ENCODE results near the gene SELENON.

Gene SELENON

DNA sequence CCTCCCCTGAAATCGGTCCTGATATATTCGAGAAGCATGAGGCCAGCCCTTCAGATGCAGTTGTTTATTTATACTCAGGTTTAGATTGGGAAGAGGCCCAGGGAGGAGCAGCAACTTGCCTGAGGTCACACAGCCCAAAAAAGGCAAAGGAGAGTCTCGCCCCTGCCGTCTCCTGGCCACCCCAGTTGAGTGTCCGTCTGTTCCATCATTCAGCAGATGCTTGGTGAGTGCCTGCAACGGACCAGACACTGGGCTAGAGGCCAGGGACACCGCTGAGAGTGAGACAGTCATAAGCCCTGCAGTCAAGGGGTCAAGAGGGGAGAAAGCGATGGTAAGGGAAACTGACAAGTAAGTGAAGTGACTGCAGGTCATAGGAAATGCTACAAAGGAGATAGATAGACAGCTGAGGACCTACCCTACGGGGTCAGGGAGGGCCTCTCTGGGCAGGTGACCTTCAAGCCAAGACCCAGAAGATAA, 15.4 kb upstream of the SELENON start:
- H3K4me3 ChIP-seq (ENCODE audit: control insufficient read depth, low read depth, low read length): no peak overlapping the region
- TF ChIP-seq, protein P1, sequence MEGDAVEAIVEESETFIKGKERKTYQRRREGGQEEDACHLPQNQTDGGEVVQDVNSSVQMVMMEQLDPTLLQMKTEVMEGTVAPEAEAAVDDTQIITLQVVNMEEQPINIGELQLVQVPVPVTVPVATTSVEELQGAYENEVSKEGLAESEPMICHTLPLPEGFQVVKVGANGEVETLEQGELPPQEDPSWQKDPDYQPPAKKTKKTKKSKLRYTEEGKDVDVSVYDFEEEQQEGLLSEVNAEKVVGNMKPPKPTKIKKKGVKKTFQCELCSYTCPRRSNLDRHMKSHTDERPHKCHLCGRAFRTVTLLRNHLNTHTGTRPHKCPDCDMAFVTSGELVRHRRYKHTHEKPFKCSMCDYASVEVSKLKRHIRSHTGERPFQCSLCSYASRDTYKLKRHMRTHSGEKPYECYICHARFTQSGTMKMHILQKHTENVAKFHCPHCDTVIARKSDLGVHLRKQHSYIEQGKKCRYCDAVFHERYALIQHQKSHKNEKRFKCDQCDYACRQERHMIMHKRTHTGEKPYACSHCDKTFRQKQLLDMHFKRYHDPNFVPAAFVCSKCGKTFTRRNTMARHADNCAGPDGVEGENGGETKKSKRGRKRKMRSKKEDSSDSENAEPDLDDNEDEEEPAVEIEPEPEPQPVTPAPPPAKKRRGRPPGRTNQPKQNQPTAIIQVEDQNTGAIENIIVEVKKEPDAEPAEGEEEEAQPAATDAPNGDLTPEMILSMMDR (conservative IDR thresholded peaks at IDR 0.05; ENCODE audit: control insufficient read depth, insufficient read depth, low read depth, low read length): no peak
- peak; percentile 18 for DNase-seq (ENCODE audit: low read depth)

- no peak for DNase-seq (ENCODE audit: low read depth)
- TF ChIP-seq, protein P1 (conservative IDR thresholded peaks at IDR 0.05; ENCODE audit: control insufficient read depth, insufficient read depth, low read depth, low read length): no peak
Measured at GRCh38 chr1:25785333-25786067, 14.5 kb upstream of the SELENON start.

GRCh38 chr1:25786887-25787759, 12.9 kb upstream of the SELENON start:
- TF ChIP-seq, protein P1 (conservative IDR thresholded peaks at IDR 0.05; ENCODE audit: control insufficient read depth, insufficient read depth, low read depth, low read length): no peak
- DNase-seq (ENCODE audit: low read depth): peak; percentile 48
- no peak overlapping the region for H3K4me3 ChIP-seq (ENCODE audit: control insufficient read depth, low read depth, low read length)

More at GRCh38 chr1:25785333-25786067, 14.5 kb upstream of the SELENON start:
- H3K4me3 ChIP-seq (ENCODE audit: control insufficient read depth, low read depth, low read length): no peak overlapping the region

DNA sequence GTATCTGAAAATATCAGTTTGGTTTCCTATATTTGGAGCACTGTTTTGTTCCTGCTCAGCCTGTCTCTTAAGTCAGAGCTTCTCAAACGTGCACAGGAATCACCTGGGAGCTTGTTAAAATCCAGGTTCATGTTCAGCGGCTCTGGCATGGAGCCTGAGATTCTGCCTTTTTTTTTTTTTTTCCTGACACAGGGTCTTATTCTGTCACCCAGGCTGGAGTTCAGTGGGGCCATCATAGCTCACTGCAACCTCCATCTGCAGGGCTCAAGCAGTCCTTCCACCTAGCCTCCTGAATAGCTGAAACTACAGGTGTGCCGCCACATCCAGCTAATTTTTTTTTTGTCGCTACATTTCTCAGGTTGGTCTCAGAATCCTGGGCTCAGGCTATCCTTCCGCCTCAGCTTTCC, 12.2 kb upstream of the SELENON start:
- TF ChIP-seq, protein P1 (conservative IDR thresholded peaks at IDR 0.05; ENCODE audit: control insufficient read depth, insufficient read depth, low read depth, low read length): no peak
- DNase-seq (ENCODE audit: low read depth): no peak
- no peak overlapping the region for H3K4me3 ChIP-seq (ENCODE audit: control insufficient read depth, low read depth, low read length)

GRCh38 chr1:25790472-25790871, 9.5 kb upstream of the SELENON start:
- TF ChIP-seq, protein P1 (conservative IDR thresholded peaks at IDR 0.05; ENCODE audit: control insufficient read depth, insufficient read depth, low read depth, low read length): no peak
- no peak overlapping the region for H3K4me3 ChIP-seq (ENCODE audit: control insufficient read depth, low read depth, low read length)
- DNase-seq (ENCODE audit: low read depth): no peak

DNA sequence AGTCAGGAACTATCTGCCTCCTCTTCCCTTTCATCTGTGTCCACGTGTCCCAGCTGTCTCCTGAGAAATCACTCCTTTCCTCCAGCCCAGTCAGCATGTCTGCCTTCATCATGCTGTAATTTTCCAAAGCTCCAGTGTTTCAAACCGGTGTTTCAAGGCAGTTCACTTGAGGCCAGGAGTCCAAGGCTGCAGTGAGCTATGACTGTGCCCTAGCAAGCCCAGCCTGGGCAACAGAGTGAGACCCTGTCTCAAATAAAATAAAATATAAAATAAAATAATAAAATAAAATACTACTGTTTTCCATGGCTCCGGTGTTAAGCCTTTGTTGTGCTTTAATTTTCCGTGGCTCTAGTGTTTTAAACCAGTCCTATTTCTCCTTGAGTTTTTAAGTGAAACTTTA, 7.9 kb upstream of the SELENON start:
- no peak for DNase-seq (ENCODE audit: low read depth)
- TF ChIP-seq, protein P1 (conservative IDR thresholded peaks at IDR 0.05; ENCODE audit: control insufficient read depth, insufficient read depth, low read depth, low read length): no peak
- H3K4me3 ChIP-seq (ENCODE audit: control insufficient read depth, low read depth, low read length): no peak overlapping the region
